Measurements from ENCODE around the gene ATCAY.
"Not testable (repeated sequence)": the region's sequence is repeated elsewhere in the genome, so short reads cannot be mapped to it uniquely, and the experiment has no call there.

ATCAY gene

DNA sequence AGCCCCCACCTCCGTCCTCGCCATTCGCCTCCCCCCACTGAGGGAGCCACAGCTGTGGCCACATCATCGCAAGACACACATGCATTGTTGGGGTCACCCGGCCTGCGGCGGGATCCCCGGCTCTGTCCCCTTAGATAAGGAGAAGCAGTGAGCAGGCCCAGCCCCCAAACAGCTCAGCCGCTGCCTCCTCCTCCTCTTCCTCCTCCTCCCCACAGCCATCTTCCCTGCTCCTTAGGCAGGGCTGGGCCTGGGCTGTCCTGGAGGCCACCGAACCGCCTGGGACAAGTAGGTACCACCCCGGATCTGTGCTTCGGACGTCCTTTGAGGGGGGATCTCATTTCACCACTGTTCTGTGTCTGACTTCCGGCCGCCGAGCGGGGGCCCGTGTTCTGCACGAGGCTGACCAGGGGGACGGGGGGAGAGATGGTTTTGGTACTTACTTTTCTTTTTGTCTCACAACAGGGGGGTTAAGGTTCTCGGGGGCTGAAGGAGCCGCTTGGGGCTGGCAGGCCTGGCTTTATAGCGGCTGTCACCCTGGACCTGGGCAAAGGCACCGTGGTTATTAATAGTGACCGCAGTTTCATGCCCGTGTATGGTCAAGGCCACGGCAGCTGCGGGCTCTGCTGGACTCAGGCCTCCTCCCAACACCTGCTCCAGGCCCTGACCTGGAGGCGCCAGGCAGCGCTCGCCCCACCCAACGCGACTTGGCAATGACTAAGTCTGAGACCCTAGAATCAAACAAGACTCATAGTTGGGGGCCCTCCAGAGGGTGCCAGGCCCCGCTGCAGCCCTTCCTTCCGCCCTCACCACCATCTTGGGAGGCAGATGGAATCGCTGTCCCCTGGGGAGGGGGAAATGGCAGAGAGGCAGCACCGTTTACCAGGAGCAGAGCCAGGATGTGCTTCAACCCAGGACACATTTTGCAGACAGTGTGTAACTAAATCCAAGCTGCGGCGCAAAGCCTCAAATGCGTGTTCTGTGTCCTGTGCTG is 70.7 kb downstream of the ATCAY start:
- DNase-seq (ENCODE audit: low read depth, low spot score), result no peak
- ChIA-PET POLR2A (interaction anchor here (1.5 kb wide), 1 partner anchor 34 kb away, joined by 3 read pairs; the partner anchor contains the start of gene EEF2), CTCF (no interaction called here)
- TF ChIP-seq, protein P1, sequence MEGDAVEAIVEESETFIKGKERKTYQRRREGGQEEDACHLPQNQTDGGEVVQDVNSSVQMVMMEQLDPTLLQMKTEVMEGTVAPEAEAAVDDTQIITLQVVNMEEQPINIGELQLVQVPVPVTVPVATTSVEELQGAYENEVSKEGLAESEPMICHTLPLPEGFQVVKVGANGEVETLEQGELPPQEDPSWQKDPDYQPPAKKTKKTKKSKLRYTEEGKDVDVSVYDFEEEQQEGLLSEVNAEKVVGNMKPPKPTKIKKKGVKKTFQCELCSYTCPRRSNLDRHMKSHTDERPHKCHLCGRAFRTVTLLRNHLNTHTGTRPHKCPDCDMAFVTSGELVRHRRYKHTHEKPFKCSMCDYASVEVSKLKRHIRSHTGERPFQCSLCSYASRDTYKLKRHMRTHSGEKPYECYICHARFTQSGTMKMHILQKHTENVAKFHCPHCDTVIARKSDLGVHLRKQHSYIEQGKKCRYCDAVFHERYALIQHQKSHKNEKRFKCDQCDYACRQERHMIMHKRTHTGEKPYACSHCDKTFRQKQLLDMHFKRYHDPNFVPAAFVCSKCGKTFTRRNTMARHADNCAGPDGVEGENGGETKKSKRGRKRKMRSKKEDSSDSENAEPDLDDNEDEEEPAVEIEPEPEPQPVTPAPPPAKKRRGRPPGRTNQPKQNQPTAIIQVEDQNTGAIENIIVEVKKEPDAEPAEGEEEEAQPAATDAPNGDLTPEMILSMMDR (IDR thresholded peaks at IDR 0.05; ENCODE audit: insufficient read depth, low read length, missing control alignments), result no peak
- no peak overlapping the region for H3K4me3 ChIP-seq (ENCODE audit: low read depth, low read length)

DNA sequence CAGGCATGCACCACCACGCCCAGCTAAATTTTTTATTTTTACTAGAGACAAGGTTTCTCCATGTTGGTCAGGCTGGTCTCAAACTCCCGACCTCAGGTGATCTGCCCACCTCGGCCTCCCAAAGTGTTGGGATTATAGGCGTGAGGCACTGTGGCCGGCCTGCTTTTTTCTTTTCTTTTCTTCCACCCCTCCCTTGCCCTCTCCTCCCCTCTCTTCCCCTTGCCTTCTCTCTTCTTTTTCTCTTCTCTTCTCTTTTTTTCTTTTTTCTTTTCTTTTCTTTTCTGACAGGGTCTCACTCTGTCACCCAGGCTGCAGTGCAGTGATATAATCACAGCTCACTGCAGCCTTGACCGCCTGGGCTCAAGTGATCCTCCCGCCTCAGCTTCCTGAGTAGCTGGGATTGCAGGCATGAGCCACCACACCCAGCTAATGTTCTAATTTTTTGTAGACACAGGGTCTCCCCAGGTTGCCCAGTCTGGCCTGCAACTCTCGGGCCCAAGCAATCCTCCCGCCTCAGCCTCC is 72.3 kb downstream of the ATCAY start:
- H3K4me3 ChIP-seq (ENCODE audit: low read depth, low read length); DNase-seq (ENCODE audit: low read depth, low spot score): not testable (repeated sequence)
- CTCF ChIA-PET, result interaction anchor here (2.4 kb wide), 1 partner anchor 35 kb away, joined by 7 read pairs; no protein-coding TSS in a partner anchor
- POLR2A ChIA-PET, result interaction anchor here (1.8 kb wide), 1 partner anchor 16 kb away, joined by 8 read pairs; no protein-coding TSS in a partner anchor

DNA sequence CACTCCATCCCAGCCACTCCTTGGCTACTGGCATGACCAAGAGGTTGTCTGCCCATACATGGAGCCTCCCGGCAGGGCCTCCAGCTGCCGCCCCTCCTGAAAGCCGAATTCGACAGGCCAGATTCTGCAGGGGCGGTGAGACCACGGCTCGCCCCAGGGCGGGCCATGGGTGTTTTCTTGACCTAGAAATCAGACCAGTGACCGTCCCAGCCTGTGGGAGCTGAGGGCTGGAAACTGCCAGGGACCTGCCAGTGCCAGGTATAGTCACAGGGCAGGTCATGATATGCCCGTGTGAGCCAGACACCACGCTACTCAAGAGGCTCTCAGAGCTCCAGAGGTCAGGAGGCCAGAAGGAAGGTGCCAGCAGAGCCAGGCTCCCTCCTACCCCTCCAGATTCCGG is 73.6 kb downstream of the ATCAY start:
- POLR2A ChIA-PET, result interaction anchor here (1.8 kb wide), 1 partner anchor 15 kb away, joined by 8 read pairs; no protein-coding TSS in a partner anchor
- DNase-seq (ENCODE audit: low read depth, low spot score), result no peak
- CTCF ChIA-PET, result interaction anchor here (2.4 kb wide), 1 partner anchor 34 kb away, joined by 7 read pairs; no protein-coding TSS in a partner anchor
- TF ChIP-seq, protein P1 (IDR thresholded peaks at IDR 0.05; ENCODE audit: insufficient read depth, low read length, missing control alignments), result no peak
- H3K4me3 ChIP-seq (ENCODE audit: low read depth, low read length), result no peak overlapping the region

DNA sequence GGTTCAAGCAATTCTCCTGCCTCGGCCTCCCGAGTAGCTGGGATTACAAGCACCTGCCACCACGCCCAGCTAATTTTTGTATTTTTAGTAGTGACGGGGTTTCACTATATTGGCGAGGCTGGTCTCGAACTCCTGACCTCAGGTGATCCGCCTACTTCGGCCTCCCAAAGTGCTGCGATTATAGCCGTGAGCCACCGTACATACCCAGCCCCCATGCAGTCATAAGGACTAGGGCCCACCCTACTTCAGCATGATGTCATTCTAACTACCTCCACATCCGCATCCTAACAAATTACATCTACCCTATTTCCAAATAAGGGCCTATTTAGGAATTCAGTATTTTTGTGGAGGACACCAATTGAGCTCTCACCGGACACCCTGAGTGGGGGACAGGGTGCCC is 74.8 kb downstream of the ATCAY start:
- CTCF ChIA-PET; DNase-seq (ENCODE audit: low read depth, low spot score); H3K4me3 ChIP-seq (ENCODE audit: low read depth, low read length): not testable (repeated sequence)
- POLR2A ChIA-PET, result interaction anchor here (1.3 to 1.5 kb wide), 2 partner anchors 14 to 16 kb away, joined by 3 to 4 read pairs; partner anchors contain the start of gene DAPK3

DNA sequence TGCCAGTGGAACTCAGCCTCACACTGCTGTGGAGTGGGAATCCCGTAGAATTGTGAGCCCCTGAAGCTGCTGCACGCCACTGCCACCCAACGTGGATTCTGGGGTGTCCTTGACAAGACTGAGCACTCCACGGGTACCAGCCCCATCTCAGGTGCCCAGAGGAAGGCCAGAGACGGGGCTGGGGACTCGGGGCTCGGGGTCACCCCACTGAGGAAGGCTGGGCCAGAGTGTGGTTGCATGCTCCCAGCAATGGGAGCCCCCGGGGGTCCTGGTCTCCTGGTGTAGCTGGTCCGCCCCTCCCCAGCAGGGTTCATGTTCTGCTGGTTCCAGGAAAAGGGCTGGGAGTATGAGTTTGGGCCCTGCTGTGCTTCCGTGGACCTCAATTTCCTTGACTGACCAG is 75.2 kb downstream of the ATCAY start:
- ChIA-PET POLR2A (interaction anchor here (0.6 to 1.5 kb wide), 4 partner anchors 14 to 51 kb away, joined by 3 to 4 read pairs (median 3); partner anchors contain the start of genes DAPK3 and EEF2), CTCF (interaction anchor here (2.3 kb wide), 1 partner anchor 13 kb away, joined by 10 read pairs; no protein-coding TSS in a partner anchor)
- no peak for DNase-seq (ENCODE audit: low read depth, low spot score)
- H3K4me3 ChIP-seq (ENCODE audit: low read depth, low read length), result no peak overlapping the region
- TF ChIP-seq, protein P1 (IDR thresholded peaks at IDR 0.05; ENCODE audit: insufficient read depth, low read length, missing control alignments), result no peak

DNA sequence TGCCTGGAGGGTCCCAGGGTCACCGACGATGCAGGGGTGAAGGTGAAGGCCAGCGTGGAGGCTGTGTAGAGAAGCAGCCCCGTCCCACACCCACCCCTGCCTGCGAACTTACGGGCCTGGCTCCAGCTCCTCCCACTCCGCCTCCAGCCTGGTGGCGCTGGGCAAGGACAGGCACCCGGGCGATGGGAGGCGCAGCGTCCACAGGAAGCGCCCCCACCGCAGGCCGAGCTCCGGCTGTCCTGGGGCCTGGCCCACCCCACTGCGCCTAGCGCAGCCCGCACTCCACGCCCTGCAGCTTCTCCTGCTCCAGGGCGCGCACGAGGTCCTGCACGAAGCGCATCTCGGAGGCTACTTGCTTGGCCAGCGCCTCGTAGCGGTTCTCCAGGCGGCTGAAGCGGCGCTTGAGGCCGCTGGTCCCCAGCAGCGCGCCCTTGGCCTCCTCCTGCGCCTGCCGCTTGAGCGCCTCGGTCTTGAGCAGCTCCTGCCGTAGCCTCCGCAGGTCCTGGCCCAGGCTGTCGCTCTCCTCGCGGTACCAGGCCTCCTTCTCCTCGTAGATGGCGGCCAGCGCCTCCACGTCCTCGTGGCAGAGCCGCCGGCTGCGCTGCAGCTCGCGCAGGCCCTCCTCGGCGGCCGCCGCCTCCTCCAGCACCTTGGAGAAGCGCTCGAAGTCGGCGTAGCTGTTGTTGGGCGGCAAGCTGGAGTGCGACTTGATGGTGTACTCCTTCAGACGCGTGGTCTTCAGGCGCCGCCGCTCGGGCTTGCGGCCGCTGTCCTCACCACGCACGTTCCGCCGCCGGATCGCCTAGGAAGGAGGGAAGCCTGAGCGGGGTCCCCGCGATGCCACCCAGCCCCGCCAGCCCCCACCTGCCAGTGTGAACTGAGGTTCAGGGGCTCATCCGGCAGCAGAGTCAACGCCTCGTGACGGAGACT is 78.6 kb downstream of the ATCAY start:
- TF ChIP-seq, protein P1 (IDR thresholded peaks at IDR 0.05; ENCODE audit: insufficient read depth, low read length, missing control alignments), result no peak
- POLR2A ChIA-PET, result interaction anchor here (1.3 kb wide), 1 partner anchor 10 kb away, joined by 3 read pairs; no protein-coding TSS in a partner anchor
- CTCF ChIA-PET, result no interaction called here
- H3K4me3 ChIP-seq (ENCODE audit: low read depth, low read length), result no peak overlapping the region
- no peak for DNase-seq (ENCODE audit: low read depth, low spot score)
